Ovary (tissue), 3 donors: ENCODE results near the gene CCT4.

Source experiments
- CTCF ChIP-seq, 3 donors: fragments of 450-650 bp in 2 of 3; fragments of 200-600 bp in 1 of 3; IDR thresholded peaks; one replicate each; pipeline versions ENCODE4 v1.5.1 to v1.8.0; 2016 to 2022; ENCODE audit warnings: antibody characterized with exemption in 3 of 3, mild to moderate bottlenecking in 1 of 3
- EP300 ChIP-seq: sonication (generic); formaldehyde crosslinking; IDR thresholded peaks from one replicate; pipeline ENCODE4 v1.6.1; 2017; ENCODE audit warnings: antibody characterized with exemption
- POLR2A ChIP-seq: fragments of 450-650 bp; IDR thresholded peaks from one replicate; pipeline ENCODE4 v1.6.1; 2017; ENCODE audit warnings: antibody characterized with exemption, mild to moderate bottlenecking, moderate library complexity
- donor health status: DM: no; HTN: no; CAD: no.

- TF ChIP-seq CTCF (IDR thresholded peaks at IDR 0.05) (no peak), EP300 (no peak), POLR2A (no peak)
These were observed 38.3 kb upstream of the CCT4 start for GRCh38 chr2:61926531-61927477.
